ENCODE results near the gene HDAC10. TPM values are rescaled to one million over a fixed set of nuclear protein-coding genes. Genes with fewer than 3 reads are reported as not detected.

Gene HDAC10
- total and polyA plus RNA-seq, 4 donors: 16.2 to 74.3 (median 37.2) TPM

- H3K4me3 ChIP-seq (ENCODE audit: low read depth, low read length): no peak overlapping the region
- no peaks in the 10 kb centered on the region for H3K4me1 ChIP-seq (ENCODE audit: control insufficient read depth, insufficient read depth, low read length)
- H3K27ac ChIP-seq (ENCODE audit: low read depth, low read length): no peak overlapping the region
- H3K9me3 ChIP-seq (ENCODE audit: control insufficient read depth, insufficient read depth, low read length): no peaks in the 10 kb centered on the region
- no peaks in the 10 kb centered on the region for H3K27me3 ChIP-seq (ENCODE audit: control insufficient read depth, insufficient read depth, low read length)
- 93% methylated on average over 18 of the region's 18 CpGs for WGBS (ENCODE audit: insufficient coverage)
- peaks cover 94% of the 10 kb centered on the region for H3K36me3 ChIP-seq (ENCODE audit: control insufficient read depth, insufficient read depth, low read length)
- DNase-seq (ENCODE audit: low read depth in 4 of 6, low spot score in 6 of 6): no peak
These were observed 24.2 kb downstream of the HDAC10 start for GRCh38 chr22:50226875-50227165.

DNA sequence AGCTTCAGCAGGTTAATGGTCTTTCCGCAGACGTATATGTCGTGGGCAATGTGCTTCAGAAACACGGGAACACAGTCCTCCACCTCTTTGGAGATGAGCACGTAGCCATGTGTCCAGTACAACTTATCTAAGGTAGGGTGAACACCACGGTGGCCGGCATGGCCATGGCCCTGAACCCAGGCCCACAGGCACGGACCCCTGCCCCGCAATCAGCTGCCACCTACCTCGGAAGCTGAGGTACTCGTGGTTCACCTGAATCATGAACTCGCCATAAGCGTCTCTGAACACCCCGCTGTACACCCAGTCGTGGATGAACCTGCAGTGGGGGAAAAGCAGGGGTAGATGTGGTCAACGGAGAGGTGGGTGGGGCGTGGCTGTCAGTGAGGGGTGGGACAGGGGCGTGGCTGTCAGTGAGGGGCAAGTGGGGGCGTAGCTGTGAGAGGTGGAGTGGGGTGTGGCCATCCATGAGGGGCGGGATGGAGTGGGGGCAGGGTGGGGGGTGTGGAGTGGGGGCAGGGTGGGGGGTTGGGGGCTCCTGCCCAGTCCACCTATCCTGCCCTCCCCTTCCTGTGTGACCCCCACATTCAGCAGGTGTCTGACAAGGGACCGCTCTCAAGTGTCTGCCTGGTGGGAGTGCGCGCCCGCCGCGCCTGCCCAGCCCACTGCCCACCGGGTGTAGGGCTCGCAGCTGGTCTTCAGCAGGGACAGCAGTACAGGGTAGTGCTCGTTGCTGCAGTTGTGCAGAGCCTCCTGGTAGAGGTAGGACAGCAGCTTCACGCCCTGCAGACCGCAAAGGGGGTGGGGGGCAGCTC lies 24.8 kb downstream of the HDAC10 start:
- no peak for DNase-seq (ENCODE audit: low read depth in 4 of 6, low spot score in 6 of 6)
- no peaks in the 10 kb centered on the region for H3K9me3 ChIP-seq (ENCODE audit: control insufficient read depth, insufficient read depth, low read length)
- H3K27ac ChIP-seq (ENCODE audit: low read depth, low read length): no peak overlapping the region
- peaks cover 97% of the 10 kb centered on the region for H3K36me3 ChIP-seq (ENCODE audit: control insufficient read depth, insufficient read depth, low read length)
- H3K27me3 ChIP-seq (ENCODE audit: control insufficient read depth, insufficient read depth, low read length): no peaks in the 10 kb centered on the region
- no peak overlapping the region for H3K4me3 ChIP-seq (ENCODE audit: low read depth, low read length)
- no peaks in the 10 kb centered on the region for H3K4me1 ChIP-seq (ENCODE audit: control insufficient read depth, insufficient read depth, low read length)
- 92% methylated on average over 27 of the region's 31 CpGs for WGBS (ENCODE audit: insufficient coverage)

- H3K36me3 ChIP-seq (ENCODE audit: control insufficient read depth, insufficient read depth, low read length): peaks cover 98% of the 10 kb centered on the region
- DNase-seq (ENCODE audit: low read depth in 4 of 6, low spot score in 6 of 6): no peak
- H3K4me3 ChIP-seq (ENCODE audit: low read depth, low read length): no peak overlapping the region
- H3K4me1 ChIP-seq (ENCODE audit: control insufficient read depth, insufficient read depth, low read length): no peaks in the 10 kb centered on the region
- no peaks in the 10 kb centered on the region for H3K27me3 ChIP-seq (ENCODE audit: control insufficient read depth, insufficient read depth, low read length)
- no peaks in the 10 kb centered on the region for H3K9me3 ChIP-seq (ENCODE audit: control insufficient read depth, insufficient read depth, low read length)
- H3K27ac ChIP-seq (ENCODE audit: low read depth, low read length): no peak overlapping the region
- 81% methylated on average over 23 of the region's 24 CpGs for WGBS (ENCODE audit: insufficient coverage)
These were observed 25.7 kb downstream of the HDAC10 start for GRCh38 chr22:50225200-50225969.

DNA sequence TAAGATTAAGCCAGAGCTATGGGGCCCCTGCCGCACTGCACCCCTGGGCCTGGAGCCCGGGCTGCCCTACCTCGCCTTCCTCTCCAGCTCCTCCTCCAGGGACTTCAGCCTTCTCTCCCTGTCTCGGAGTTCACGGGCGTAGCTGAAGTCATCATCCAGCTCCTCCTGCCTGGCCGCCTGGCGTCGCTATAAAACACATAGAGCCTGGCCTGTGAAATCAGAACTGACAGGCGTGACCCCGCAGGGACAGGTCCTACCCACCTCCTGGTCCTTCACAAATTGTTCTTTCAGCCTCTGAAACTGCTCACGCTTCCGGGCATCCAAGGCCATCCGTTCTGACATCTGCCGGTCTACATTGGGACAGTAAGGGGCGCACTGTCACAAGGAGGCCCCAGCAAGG lies 27.0 kb downstream of the HDAC10 start:
- DNase-seq (ENCODE audit: low read depth in 4 of 6, low spot score in 6 of 6): no peak

DNA sequence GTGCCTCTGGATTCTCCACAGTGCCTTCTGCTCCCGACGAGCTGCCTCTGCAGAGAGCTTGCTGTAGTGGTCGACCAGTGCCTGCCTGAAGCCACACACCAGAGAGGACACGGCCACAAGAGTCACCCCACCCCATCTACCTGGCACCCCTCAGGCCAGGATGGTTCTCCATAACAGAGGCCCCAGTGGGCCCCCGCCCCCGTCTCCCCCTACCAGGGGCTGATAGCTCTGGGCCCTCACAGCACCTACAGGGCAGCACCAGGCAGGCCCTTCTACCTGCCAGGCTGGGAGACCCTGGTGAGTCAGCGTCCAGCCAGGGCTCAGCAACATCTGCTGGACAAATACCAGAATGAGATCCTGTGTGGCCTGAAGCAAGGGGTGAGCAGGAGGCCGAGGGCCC lies 28.6 kb downstream of the HDAC10 start:
- H3K4me3 ChIP-seq (ENCODE audit: low read depth, low read length): no peak overlapping the region
- DNase-seq (ENCODE audit: low read depth in 4 of 6, low spot score in 6 of 6): no peak
- 94% methylated on average over 8 of the region's 8 CpGs for WGBS (ENCODE audit: insufficient coverage)
- no peak overlapping the region for H3K27ac ChIP-seq (ENCODE audit: low read depth, low read length)
- H3K4me1 ChIP-seq (ENCODE audit: control insufficient read depth, insufficient read depth, low read length): peaks cover 20% of the 10 kb centered on the region
- no peaks in the 10 kb centered on the region for H3K27me3 ChIP-seq (ENCODE audit: control insufficient read depth, insufficient read depth, low read length)
- peaks cover 99% of the 10 kb centered on the region for H3K36me3 ChIP-seq (ENCODE audit: control insufficient read depth, insufficient read depth, low read length)
- H3K9me3 ChIP-seq (ENCODE audit: control insufficient read depth, insufficient read depth, low read length): no peaks in the 10 kb centered on the region

More for the DNA sequence above, 27.0 kb downstream of the HDAC10 start:
- no peaks in the 10 kb centered on the region for H3K9me3 ChIP-seq (ENCODE audit: control insufficient read depth, insufficient read depth, low read length)
- 88% methylated on average over 16 of the region's 16 CpGs for WGBS (ENCODE audit: insufficient coverage)
- no peak overlapping the region for H3K27ac ChIP-seq (ENCODE audit: low read depth, low read length)
- no peak overlapping the region for H3K4me3 ChIP-seq (ENCODE audit: low read depth, low read length)
- H3K36me3 ChIP-seq (ENCODE audit: control insufficient read depth, insufficient read depth, low read length): peaks cover 99% of the 10 kb centered on the region
- H3K27me3 ChIP-seq (ENCODE audit: control insufficient read depth, insufficient read depth, low read length): no peaks in the 10 kb centered on the region
- H3K4me1 ChIP-seq (ENCODE audit: control insufficient read depth, insufficient read depth, low read length): peaks cover 11% of the 10 kb centered on the region

- Histone ChIP-seq H3K27me3 (ENCODE audit: control insufficient read depth, insufficient read depth, low read length) (no peaks in the 10 kb centered on the region), H3K9me3 (ENCODE audit: control insufficient read depth, insufficient read depth, low read length) (no peaks in the 10 kb centered on the region), H3K4me3 (ENCODE audit: low read depth, low read length) (no peak overlapping the region), H3K27ac (ENCODE audit: low read depth, low read length) (no peak overlapping the region), H3K4me1 (ENCODE audit: control insufficient read depth, insufficient read depth, low read length) (peaks cover 20% of the 10 kb centered on the region), H3K36me3 (ENCODE audit: control insufficient read depth, insufficient read depth, low read length) (peaks cover 99% of the 10 kb centered on the region)
- 93% methylated on average over 19 of the region's 19 CpGs for WGBS (ENCODE audit: insufficient coverage)
- no peak for DNase-seq (ENCODE audit: low read depth in 4 of 6, low spot score in 6 of 6)
These were observed 29.4 kb downstream of the HDAC10 start for GRCh38 chr22:50221410-50222300.

GRCh38 chr22:50220603-50221409 lies 30.3 kb downstream of the HDAC10 start:
- Histone ChIP-seq H3K4me3 (ENCODE audit: low read depth, low read length) (no peak overlapping the region), H3K27me3 (ENCODE audit: control insufficient read depth, insufficient read depth, low read length) (no peaks in the 10 kb centered on the region), H3K36me3 (ENCODE audit: control insufficient read depth, insufficient read depth, low read length) (peaks cover 99% of the 10 kb centered on the region), H3K27ac (ENCODE audit: low read depth, low read length) (no peak overlapping the region), H3K4me1 (ENCODE audit: control insufficient read depth, insufficient read depth, low read length) (peaks cover 20% of the 10 kb centered on the region), H3K9me3 (ENCODE audit: control insufficient read depth, insufficient read depth, low read length) (no peaks in the 10 kb centered on the region)
- 97% methylated on average over 35 of the region's 45 CpGs for WGBS (ENCODE audit: insufficient coverage)
- DNase-seq (ENCODE audit: low read depth in 4 of 6, low spot score in 6 of 6): no peak

GRCh38 chr22:50219800-50220602 lies 31.1 kb downstream of the HDAC10 start:
- peaks cover 99% of the 10 kb centered on the region for H3K36me3 ChIP-seq (ENCODE audit: control insufficient read depth, insufficient read depth, low read length)
- H3K27ac ChIP-seq (ENCODE audit: low read depth, low read length): no peak overlapping the region
- H3K27me3 ChIP-seq (ENCODE audit: control insufficient read depth, insufficient read depth, low read length): no peaks in the 10 kb centered on the region
- WGBS (ENCODE audit: insufficient coverage): 84% methylated on average over 24 of the region's 25 CpGs
- no peak overlapping the region for H3K4me3 ChIP-seq (ENCODE audit: low read depth, low read length)
- peaks cover 20% of the 10 kb centered on the region for H3K4me1 ChIP-seq (ENCODE audit: control insufficient read depth, insufficient read depth, low read length)
- DNase-seq (ENCODE audit: low read depth in 4 of 6, low spot score in 6 of 6): no peak
- no peaks in the 10 kb centered on the region for H3K9me3 ChIP-seq (ENCODE audit: control insufficient read depth, insufficient read depth, low read length)
